ENCODE data around the gene PDE4D. TPM values are rescaled to one million over a fixed set of nuclear protein-coding genes. Genes with fewer than 3 reads are reported as not detected.

PDE4D gene
- total and polyA plus RNA-seq, 10 of the 15 experiments (the other 5 are each of a cell fraction or from before 2014, with no cell fraction given): 0.87 to 4.1 (median 2.2) TPM

DNA sequence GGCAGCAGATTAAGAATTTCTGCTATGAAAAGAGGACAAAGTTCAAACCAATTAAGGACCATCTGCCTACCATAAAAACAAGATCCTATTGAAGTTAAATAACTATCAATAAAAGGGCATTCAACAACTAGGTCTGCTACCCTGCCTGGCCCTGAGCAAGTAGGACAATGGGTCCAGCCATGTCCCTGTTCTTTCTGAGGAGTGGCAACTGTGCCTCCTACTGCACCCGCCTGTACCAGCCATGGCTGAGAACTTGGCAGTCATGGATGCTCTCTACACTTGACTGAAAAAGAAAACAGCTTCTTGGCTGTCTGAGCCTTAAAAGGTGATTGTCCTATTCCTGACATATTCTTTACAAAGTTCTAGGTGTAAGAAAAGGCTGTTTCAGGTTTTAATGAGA lies 652.4 kb downstream of the PDE4D start:
- Histone ChIP-seq H3K36me3 (ENCODE audit: control insufficient read depth in 2 of 2, insufficient read depth in 2 of 2, low read length in 1 of 2) (no peaks in the 10 kb centered on the region), H3K27me3 (replicated peaks in 1 of 2; ENCODE audit: control insufficient read depth in 2 of 2, insufficient read depth in 2 of 2, low read length in 1 of 2) (peaks cover 0 to 3% of the 10 kb centered on the region in 2 experiments; a peak in 1 of 4 replicates), H3K4me1 (ENCODE audit: control insufficient read depth, insufficient read depth, low read length) (no peaks in the 10 kb centered on the region; the same call in 1 of the 2 replicates), H3K4me2 (ENCODE audit: control insufficient read depth, insufficient read depth) (no peak overlapping the region), H3K4me3 (no peak overlapping the region), H3K9ac (ENCODE audit: control insufficient read depth, insufficient read depth, low read length) (no peak overlapping the region), H3K27ac (ENCODE audit: control insufficient read depth, insufficient read depth) (no peak overlapping the region), H2AFZ (ENCODE audit: control insufficient read depth, low read depth, low read length) (no peak overlapping the region), H4K20me1 (ENCODE audit: control insufficient read depth, insufficient read depth) (no peaks in the 10 kb centered on the region), H3K79me2 (ENCODE audit: control insufficient read depth, insufficient read depth, low read length) (no peaks in the 10 kb centered on the region), H3K9me3 (replicated peaks; ENCODE audit: control insufficient read depth, insufficient read depth, low read length) (no peaks in the 10 kb centered on the region)
- FAIRE-seq: no peak
- 56% methylated on average over 1 of the region's 1 CpG for WGBS (ENCODE audit: insufficient coverage, insufficient replicate concordance, low lambda C conversion rate, missing lambda C conversion rate)
- in situ Hi-C loops (cut with MboI) (no loop called here), intact Hi-C loops (cut with micrococcal nuclease; ENCODE audit: unreplicated experiment) (no loop called here)
- ChIA-PET SMC1A (ENCODE audit: uncharacterized antibody, unreplicated experiment) (no interaction called here), RAD21 (ENCODE audit: unreplicated experiment) (no interaction called here), CTCF (interaction anchor here (0.9 to 1.3 kb wide), 2 partner anchors 53 to 67 kb away, joined by 3 read pairs; no protein-coding TSS in a partner anchor), POLR2A (no interaction called here)
- no peak for ATAC-seq
- BruUV-seq (replicated peaks): no TSS peak
- no peak for DNase-seq (ENCODE audit: low read depth, low spot score)
- TF ChIP-seq ZNF274 (IDR thresholded peaks at IDR 0.05; ENCODE audit: insufficient read depth, insufficient read length): no peak
- no peak for TF ChIP-seq SMARCA5 (IDR thresholded peaks at IDR 0.05)
- no peak for TF ChIP-seq HDAC2 (IDR thresholded peaks at IDR 0.05)
- TF ChIP-seq CREB1 (IDR thresholded peaks at IDR 0.05; ENCODE audit: low read depth): no peak
- TF ChIP-seq FOS (IDR thresholded peaks at IDR 0.05; ENCODE audit: borderline replicate concordance, extremely low read depth, insufficient read length): no peak
- no peak for TF ChIP-seq RUNX3 (IDR thresholded peaks at IDR 0.05; ENCODE audit: low read length)
- no peak for TF ChIP-seq PML (IDR thresholded peaks at IDR 0.05; ENCODE audit: low read length)
- TF ChIP-seq NFIC (IDR thresholded peaks at IDR 0.05; ENCODE audit: low read depth, low read length): no peak
- TF ChIP-seq RB1 (IDR thresholded peaks at IDR 0.05; ENCODE audit: borderline replicate concordance): no peak
- TF ChIP-seq, protein P1, sequence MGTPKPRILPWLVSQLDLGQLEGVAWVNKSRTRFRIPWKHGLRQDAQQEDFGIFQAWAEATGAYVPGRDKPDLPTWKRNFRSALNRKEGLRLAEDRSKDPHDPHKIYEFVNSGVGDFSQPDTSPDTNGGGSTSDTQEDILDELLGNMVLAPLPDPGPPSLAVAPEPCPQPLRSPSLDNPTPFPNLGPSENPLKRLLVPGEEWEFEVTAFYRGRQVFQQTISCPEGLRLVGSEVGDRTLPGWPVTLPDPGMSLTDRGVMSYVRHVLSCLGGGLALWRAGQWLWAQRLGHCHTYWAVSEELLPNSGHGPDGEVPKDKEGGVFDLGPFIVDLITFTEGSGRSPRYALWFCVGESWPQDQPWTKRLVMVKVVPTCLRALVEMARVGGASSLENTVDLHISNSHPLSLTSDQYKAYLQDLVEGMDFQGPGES (IDR thresholded peaks at IDR 0.05): no peak
- TF ChIP-seq, protein P2, sequence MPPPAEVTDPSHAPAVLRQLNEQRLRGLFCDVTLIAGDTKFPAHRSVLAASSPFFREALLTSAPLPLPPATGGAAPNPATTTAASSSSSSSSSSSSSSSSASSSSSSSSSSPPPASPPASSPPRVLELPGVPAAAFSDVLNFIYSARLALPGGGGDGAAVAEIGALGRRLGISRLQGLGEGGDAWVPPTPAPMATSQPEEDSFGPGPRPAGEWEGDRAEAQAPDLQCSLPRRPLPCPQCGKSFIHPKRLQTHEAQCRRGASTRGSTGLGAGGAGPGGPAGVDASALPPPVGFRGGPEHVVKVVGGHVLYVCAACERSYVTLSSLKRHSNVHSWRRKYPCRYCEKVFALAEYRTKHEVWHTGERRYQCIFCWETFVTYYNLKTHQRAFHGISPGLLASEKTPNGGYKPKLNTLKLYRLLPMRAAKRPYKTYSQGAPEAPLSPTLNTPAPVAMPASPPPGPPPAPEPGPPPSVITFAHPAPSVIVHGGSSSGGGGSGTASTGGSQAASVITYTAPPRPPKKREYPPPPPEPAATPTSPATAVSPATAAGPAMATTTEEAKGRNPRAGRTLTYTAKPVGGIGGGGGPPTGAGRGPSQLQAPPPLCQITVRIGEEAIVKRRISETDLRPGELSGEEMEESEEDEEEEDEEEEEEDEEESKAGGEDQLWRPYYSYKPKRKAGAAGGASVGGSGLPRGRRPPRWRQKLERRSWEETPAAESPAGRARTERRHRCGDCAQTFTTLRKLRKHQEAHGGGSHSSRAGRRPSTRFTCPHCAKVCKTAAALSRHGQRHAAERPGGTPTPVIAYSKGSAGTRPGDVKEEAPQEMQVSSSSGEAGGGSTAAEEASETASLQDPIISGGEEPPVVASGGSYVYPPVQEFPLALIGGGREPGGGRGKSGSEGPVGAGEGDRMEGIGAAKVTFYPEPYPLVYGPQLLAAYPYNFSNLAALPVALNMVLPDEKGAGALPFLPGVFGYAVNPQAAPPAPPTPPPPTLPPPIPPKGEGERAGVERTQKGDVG (CRISPR knock-in tag; IDR thresholded peaks at IDR 0.05): no peak
- no peak for TF ChIP-seq IKZF1 (conservative IDR thresholded peaks at IDR 0.05)
- no peak for TF ChIP-seq SUZ12 (IDR thresholded peaks at IDR 0.05; ENCODE audit: unreplicated experiment)
- TF ChIP-seq, protein P3, sequence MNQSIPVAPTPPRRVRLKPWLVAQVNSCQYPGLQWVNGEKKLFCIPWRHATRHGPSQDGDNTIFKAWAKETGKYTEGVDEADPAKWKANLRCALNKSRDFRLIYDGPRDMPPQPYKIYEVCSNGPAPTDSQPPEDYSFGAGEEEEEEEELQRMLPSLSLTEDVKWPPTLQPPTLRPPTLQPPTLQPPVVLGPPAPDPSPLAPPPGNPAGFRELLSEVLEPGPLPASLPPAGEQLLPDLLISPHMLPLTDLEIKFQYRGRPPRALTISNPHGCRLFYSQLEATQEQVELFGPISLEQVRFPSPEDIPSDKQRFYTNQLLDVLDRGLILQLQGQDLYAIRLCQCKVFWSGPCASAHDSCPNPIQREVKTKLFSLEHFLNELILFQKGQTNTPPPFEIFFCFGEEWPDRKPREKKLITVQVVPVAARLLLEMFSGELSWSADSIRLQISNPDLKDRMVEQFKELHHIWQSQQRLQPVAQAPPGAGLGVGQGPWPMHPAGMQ (IDR thresholded peaks at IDR 0.05; ENCODE audit: borderline replicate concordance): no peak
- no peak for TF ChIP-seq RAD51 (IDR thresholded peaks at IDR 0.05)
- TF ChIP-seq ETV6 (conservative IDR thresholded peaks at IDR 0.05 in 1 of 2, IDR thresholded peaks at IDR 0.05 in 1 of 2; ENCODE audit: borderline replicate concordance in 1 of 2, low read depth in 1 of 2): no peak
- TF ChIP-seq POLR2AphosphoS2 (IDR thresholded peaks at IDR 0.05; ENCODE audit: low read depth, low read length): no peak
- TF ChIP-seq, protein P4, sequence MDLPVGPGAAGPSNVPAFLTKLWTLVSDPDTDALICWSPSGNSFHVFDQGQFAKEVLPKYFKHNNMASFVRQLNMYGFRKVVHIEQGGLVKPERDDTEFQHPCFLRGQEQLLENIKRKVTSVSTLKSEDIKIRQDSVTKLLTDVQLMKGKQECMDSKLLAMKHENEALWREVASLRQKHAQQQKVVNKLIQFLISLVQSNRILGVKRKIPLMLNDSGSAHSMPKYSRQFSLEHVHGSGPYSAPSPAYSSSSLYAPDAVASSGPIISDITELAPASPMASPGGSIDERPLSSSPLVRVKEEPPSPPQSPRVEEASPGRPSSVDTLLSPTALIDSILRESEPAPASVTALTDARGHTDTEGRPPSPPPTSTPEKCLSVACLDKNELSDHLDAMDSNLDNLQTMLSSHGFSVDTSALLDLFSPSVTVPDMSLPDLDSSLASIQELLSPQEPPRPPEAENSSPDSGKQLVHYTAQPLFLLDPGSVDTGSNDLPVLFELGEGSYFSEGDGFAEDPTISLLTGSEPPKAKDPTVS (IDR thresholded peaks at IDR 0.05; ENCODE audit: low read depth, low read length): no peak

Data from GM12878 (cell line).